Effector memory CD4-positive, alpha-beta T cell (primary cell): ENCODE data around the gene CACNA2D1.

ENCODE experiments used
- DNase-seq, 3 donors: peaks; one replicate each; pipeline ENCODE4 v3.0.0-alpha.2; 2020
- H3K27ac ChIP-seq: 2 replicates; pipeline ENCODE4 v1.7.0; 2013; ENCODE audit warnings: mild to moderate bottlenecking, low read length, moderate library complexity; ENCODE audit not compliant: insufficient read depth, poor library complexity, severe bottlenecking
- H3K27me3 ChIP-seq: replicated peaks from 2 replicates; pipeline ENCODE4 v1.7.0; 2013; ENCODE audit warnings: mild to moderate bottlenecking, low read length; ENCODE audit not compliant: insufficient read depth, control insufficient read depth, poor library complexity, severe bottlenecking
- H3K36me3 ChIP-seq: 2 replicates; pipeline ENCODE4 v1.7.0; 2013; ENCODE audit warnings: mild to moderate bottlenecking, low read length, moderate library complexity; ENCODE audit not compliant: control insufficient read depth, insufficient read depth
- H3K4me1 ChIP-seq: 2 replicates; pipeline ENCODE4 v1.7.0; 2013; ENCODE audit warnings: low read length, mild to moderate bottlenecking; ENCODE audit not compliant: control insufficient read depth, insufficient read depth, poor library complexity, severe bottlenecking
- H3K4me3 ChIP-seq: 2 replicates; pipeline ENCODE4 v1.7.0; 2013; ENCODE audit warnings: low read length, low read depth, mild to moderate bottlenecking; ENCODE audit not compliant: insufficient read depth, poor library complexity, severe bottlenecking
- H3K9me3 ChIP-seq: 2 replicates; pipeline ENCODE4 v1.7.0; 2013; ENCODE audit warnings: mild to moderate bottlenecking, low read length, moderate library complexity; ENCODE audit not compliant: control insufficient read depth

Gene CACNA2D1

DNA sequence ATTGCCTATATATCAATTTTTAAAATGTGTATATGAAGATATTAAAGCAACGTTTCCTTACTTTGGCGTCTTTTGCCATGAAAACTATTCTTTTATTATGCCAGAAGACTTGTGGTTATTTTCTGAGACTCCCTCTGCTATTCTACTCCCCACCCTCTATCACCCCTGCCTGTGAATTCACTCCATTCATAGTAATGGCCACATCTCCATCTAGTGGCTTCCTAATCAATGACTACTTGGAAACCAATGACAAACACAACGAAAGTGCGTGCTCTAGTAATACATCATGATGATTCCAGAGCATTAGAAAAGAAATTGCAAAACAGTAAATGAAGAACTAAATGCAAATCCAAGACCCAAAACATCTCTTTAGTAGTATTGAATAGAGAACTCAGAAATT lies 487.1 kb downstream of the CACNA2D1 start:
- Histone ChIP-seq H3K36me3 (no peaks in the 10 kb centered on the region), H3K4me3 (no peak overlapping the region), H3K4me1 (no peaks in the 10 kb centered on the region), H3K27ac (no peak overlapping the region), H3K27me3 (no peaks in the 10 kb centered on the region), H3K9me3 (no peaks in the 10 kb centered on the region)
- no peak for DNase-seq

DNA sequence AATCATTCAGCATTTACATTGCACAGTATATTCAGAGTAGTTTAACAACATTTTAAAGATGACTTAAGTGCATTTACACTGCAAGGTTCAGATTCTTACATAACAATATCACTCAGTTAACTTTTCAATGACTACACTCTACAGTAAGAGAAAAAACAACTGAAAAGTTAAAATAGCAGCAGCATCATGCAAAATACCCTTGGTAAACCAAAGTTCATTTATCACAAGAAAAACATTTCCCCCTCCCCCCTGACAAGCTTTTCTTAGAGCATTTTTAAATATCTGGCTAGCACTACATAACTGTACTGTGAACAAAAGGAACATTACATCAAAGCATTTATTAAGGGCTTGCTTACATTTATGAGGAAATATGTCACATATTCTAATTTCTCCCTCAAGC lies 494.3 kb downstream of the CACNA2D1 start:
- no peaks in the 10 kb centered on the region for H3K4me1 ChIP-seq
- no peak overlapping the region for H3K4me3 ChIP-seq
- H3K27ac ChIP-seq, result no peak overlapping the region
- H3K27me3 ChIP-seq, result no peaks in the 10 kb centered on the region
- H3K9me3 ChIP-seq, result no peaks in the 10 kb centered on the region
- no peaks in the 10 kb centered on the region for H3K36me3 ChIP-seq
- DNase-seq, result no peak

DNA sequence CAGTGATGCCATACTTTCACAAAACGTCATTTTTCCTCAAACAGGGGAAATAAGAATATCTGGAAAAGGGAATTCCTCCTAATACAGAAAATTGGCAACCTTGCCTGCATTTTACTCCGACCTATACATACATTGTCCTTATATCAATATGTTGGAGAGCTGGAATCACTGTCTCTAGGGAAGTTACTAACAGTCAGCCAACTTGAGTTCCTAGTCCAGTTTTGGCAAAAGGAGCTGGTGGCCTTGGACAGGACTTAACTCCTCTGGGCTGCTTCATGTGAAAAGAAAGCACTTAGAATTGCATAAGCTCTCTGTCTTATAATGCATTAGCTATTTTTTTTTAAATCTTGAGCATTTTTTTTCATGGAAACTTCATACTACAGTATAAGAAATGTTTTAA lies 499.5 kb downstream of the CACNA2D1 start:
- Histone ChIP-seq H3K4me3 (no peak overlapping the region), H3K36me3 (no peaks in the 10 kb centered on the region), H3K4me1 (no peaks in the 10 kb centered on the region), H3K9me3 (no peaks in the 10 kb centered on the region), H3K27ac (no peak overlapping the region), H3K27me3 (no peaks in the 10 kb centered on the region)
- DNase-seq, result no peak

DNA sequence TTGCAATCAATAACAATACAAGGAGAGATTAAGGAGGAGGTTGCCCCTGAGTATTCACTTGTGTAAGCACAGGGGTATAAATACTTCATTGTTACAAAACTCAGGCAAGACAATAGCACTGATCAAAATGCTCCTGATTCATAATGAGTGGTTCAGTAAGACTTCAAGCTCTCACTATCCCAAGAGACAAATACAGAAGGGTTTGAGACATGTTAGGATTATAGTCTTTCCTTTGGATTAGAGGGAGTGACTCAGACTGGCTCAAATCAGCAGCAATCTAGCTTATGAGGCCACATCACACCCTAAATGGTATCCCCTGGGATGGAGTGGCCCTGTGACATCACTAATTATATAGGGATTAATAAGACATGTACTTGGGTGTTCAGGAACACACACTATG lies 506.5 kb downstream of the CACNA2D1 start:
- Histone ChIP-seq H3K4me3 (no peak overlapping the region), H3K27me3 (no peaks in the 10 kb centered on the region), H3K9me3 (no peaks in the 10 kb centered on the region), H3K4me1 (no peaks in the 10 kb centered on the region), H3K27ac (no peak overlapping the region), H3K36me3 (no peaks in the 10 kb centered on the region)
- DNase-seq, result no peak

DNA sequence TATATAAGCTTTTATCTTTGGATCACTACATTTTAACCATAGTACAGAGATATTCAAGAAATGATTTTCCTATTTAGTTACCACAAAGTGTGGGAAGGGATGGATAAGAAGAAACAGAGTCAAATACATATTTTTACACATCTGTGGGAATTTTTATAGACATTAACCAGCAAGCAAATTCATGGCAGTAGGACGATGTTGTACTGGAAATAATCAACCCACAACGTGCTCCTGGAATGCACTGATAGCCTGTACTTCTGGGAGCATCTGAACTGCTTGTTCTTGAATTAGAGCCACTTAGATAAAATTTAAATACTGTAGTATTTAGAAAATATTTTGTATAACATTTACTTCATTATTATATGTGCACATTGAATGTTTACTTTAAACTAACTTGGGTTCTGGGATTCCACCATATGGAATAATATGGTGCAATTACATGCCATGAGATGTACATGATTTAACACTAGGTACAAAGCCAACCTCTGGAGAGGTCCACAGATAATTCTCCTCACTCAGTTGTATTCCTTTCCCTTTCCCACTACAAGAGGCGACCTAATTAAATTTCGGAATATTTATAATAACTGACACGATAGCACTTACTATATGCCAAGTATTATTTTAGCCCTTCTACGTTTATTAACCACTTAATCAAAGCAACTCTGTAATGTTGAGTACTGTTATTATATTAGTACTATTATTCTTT lies 508.8 kb downstream of the CACNA2D1 start:
- no peak for DNase-seq
- Histone ChIP-seq H3K9me3 (no peaks in the 10 kb centered on the region), H3K27me3 (no peaks in the 10 kb centered on the region), H3K4me1 (no peaks in the 10 kb centered on the region), H3K36me3 (no peaks in the 10 kb centered on the region), H3K4me3 (no peak overlapping the region), H3K27ac (no peak overlapping the region)

DNA sequence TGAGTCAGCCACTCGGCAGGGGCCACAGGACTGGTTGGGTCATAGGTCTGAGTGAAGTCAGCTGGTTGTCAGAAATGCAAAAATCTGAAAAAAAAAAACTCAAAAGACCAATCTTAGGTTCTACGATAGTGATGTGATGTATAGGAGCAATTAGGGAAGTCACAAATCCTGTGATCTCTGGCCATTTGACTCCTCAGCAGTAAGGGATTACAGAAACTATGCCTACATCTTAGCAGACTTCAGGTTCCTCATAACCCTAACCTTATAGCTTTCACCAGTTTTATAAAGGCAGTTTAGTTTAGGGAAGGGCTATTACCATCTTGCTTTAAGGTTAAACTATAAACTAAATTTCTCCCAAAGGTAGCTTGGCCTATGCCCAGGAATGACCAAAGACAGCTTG lies 510.6 kb downstream of the CACNA2D1 start:
- no peak for DNase-seq
- Histone ChIP-seq H3K27me3 (no peaks in the 10 kb centered on the region), H3K4me3 (no peak overlapping the region), H3K9me3 (no peaks in the 10 kb centered on the region), H3K4me1 (no peaks in the 10 kb centered on the region), H3K36me3 (no peaks in the 10 kb centered on the region), H3K27ac (no peak overlapping the region)

DNA sequence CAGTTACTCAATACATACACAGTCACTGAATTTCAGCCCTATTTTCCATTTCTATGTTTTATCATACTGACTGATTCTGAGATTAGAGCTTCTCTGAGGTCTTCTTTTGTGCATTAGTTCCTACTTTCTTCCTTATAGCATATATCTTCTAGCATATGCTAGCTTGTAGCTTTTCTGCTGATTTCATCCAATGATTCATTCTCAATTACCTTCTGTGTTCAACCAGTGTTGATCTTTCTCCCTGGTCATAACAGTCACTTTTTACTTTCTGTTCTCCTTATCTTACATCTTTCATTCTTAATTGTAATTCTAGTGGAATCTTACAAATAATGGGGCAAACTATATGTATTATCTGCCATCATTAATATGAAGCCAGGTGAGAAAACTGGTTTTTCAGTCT lies 514.2 kb downstream of the CACNA2D1 start:
- Histone ChIP-seq H3K27me3 (no peaks in the 10 kb centered on the region), H3K4me3 (no peak overlapping the region), H3K27ac (no peak overlapping the region), H3K4me1 (no peaks in the 10 kb centered on the region), H3K9me3 (no peaks in the 10 kb centered on the region), H3K36me3 (no peaks in the 10 kb centered on the region)
- DNase-seq, result no peak

DNA sequence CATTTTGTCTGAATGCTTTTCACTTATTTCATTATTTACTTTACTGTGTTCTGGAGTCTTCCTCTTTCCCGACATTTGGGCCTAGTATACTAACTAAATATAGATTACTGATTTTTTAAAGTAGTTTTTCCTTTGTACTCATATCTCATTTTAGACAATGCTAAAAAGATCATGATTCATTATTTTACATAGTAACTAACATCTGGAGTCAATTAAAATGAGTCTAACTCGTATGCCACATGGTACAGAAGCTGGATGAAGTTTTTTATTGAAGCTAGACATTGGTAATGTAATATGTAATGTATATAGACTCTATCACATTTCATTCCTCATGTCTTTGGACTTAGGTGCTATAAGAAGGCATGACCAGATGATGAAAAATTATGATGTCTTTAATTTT lies 517.4 kb downstream of the CACNA2D1 start:
- H3K4me1 ChIP-seq, result no peaks in the 10 kb centered on the region

DNA sequence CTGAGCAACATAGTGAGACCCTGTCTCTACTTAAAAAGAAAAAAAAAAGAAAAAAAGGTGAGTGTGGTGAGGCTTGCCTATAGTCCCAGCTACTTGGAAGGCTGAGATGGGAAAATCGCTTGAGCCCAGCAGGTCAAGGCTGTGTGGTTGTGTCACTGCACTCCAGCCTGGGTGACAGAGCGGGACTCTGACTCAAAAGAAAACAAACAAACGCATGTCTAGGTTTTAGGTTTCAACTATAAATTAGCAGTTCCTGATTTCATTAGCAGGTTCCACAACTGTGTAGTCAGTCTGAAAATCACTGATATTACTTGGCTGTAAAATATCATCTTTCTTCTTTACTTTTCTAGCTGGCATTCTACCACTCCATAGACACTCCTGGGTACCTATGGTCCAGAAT lies 518.0 kb downstream of the CACNA2D1 start:
- H3K36me3 ChIP-seq, result no peaks in the 10 kb centered on the region
- no peak overlapping the region for H3K4me3 ChIP-seq
- H3K4me1 ChIP-seq, result no peaks in the 10 kb centered on the region
- no peaks in the 10 kb centered on the region for H3K9me3 ChIP-seq
- no peak overlapping the region for H3K27ac ChIP-seq
- no peak for DNase-seq
- no peaks in the 10 kb centered on the region for H3K27me3 ChIP-seq

More for the DNA sequence above, 517.4 kb downstream of the CACNA2D1 start:
- Histone ChIP-seq H3K27me3 (no peaks in the 10 kb centered on the region), H3K4me3 (no peak overlapping the region), H3K9me3 (no peaks in the 10 kb centered on the region), H3K36me3 (no peaks in the 10 kb centered on the region), H3K27ac (no peak overlapping the region)
- DNase-seq, result no peak

DNA sequence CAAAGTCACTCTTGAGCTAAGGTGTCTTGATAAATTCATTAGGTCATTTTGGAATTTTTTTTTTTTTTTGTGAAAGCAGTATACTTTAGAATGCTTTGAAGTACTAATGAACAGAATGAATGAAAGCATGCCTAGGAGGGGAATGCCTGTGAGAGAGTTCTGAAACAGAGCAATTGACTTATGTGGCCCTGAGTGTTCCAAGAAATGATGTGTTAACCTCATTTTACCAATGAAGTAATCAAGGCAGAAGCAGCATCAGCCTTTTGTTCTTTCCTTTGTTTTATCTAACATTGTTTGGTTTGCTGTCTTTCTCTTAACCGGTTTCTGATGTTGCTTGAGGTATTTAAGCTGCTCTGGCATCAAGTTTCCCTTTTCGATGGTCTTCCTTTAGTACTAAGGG lies 519.1 kb downstream of the CACNA2D1 start:
- DNase-seq, result no peak
- Histone ChIP-seq H3K27ac (no peak overlapping the region), H3K9me3 (no peaks in the 10 kb centered on the region)

More for the DNA sequence above, 519.1 kb downstream of the CACNA2D1 start:
- Histone ChIP-seq H3K36me3 (no peaks in the 10 kb centered on the region), H3K4me1 (no peaks in the 10 kb centered on the region), H3K27me3 (no peaks in the 10 kb centered on the region), H3K4me3 (no peak overlapping the region)
